Measurements from ENCODE around the gene A4GNT.

- TF ChIP-seq, protein P1, sequence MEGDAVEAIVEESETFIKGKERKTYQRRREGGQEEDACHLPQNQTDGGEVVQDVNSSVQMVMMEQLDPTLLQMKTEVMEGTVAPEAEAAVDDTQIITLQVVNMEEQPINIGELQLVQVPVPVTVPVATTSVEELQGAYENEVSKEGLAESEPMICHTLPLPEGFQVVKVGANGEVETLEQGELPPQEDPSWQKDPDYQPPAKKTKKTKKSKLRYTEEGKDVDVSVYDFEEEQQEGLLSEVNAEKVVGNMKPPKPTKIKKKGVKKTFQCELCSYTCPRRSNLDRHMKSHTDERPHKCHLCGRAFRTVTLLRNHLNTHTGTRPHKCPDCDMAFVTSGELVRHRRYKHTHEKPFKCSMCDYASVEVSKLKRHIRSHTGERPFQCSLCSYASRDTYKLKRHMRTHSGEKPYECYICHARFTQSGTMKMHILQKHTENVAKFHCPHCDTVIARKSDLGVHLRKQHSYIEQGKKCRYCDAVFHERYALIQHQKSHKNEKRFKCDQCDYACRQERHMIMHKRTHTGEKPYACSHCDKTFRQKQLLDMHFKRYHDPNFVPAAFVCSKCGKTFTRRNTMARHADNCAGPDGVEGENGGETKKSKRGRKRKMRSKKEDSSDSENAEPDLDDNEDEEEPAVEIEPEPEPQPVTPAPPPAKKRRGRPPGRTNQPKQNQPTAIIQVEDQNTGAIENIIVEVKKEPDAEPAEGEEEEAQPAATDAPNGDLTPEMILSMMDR (IDR thresholded peaks at IDR 0.05), result no peak
- no peak for TF ChIP-seq POLR2A (IDR thresholded peaks at IDR 0.05)
These were observed 32.9 kb upstream of the A4GNT start for GRCh38 chr3:138165061-138165460.
